ENCODE results near the gene GOSR1. TPM values are rescaled to one million over a fixed set of nuclear protein-coding genes. Genes with fewer than 3 reads are reported as not detected.

GOSR1 gene
- total RNA-seq, 1 donor from 2014 or later = 38.9 TPM

- DNase-seq (ENCODE audit: low spot score) = no peak
- Histone ChIP-seq H3K27me3 (no peaks in the 10 kb centered on the region), H2AFZ (replicated peaks) (no peak overlapping the region), H3K4me1 (no peaks in the 10 kb centered on the region), H3K9ac (no peak overlapping the region), H3K4me2 (no peak overlapping the region), H3K4me3 (no peak overlapping the region), H3K36me3 (no peaks in the 10 kb centered on the region), H3K79me2 (ENCODE audit: low read depth) (no peaks in the 10 kb centered on the region), H3K27ac (no peak overlapping the region), H3K9me3 (ENCODE audit: low read depth) (no peaks in the 10 kb centered on the region), H4K20me1 (ENCODE audit: low read depth) (no peaks in the 10 kb centered on the region), H3F3A (ENCODE audit: low read depth) (no peaks in the 10 kb centered on the region)
- Mint-ChIP-seq H3K36me3 (no peaks in the 10 kb centered on the region), H3K4me3 (no peak overlapping the region), H3K9me3 (no peaks in the 10 kb centered on the region), H3K27me3 (ENCODE audit: insufficient read depth, low read depth) (peaks cover 3% of the 10 kb centered on the region), H3K4me1 (peaks cover 2% of the 10 kb centered on the region), H3K27ac (no peak overlapping the region)
- TF ChIP-seq EZH2 (IDR thresholded peaks at IDR 0.05) (no peak), CTCF (IDR thresholded peaks at IDR 0.05) (no peak), EZH2phosphoT487 (IDR thresholded peaks at IDR 0.05) (no peak)
Measured at GRCh38 chr17:30541802-30542201, 64.6 kb downstream of the GOSR1 start.

GRCh38 chr17:30543456-30543855 is 66.2 kb downstream of the GOSR1 start:
- TF ChIP-seq EZH2 (IDR thresholded peaks at IDR 0.05) (no peak), CTCF (IDR thresholded peaks at IDR 0.05) (no peak), EZH2phosphoT487 (IDR thresholded peaks at IDR 0.05) (no peak)
- Histone ChIP-seq H3K4me1 (no peaks in the 10 kb centered on the region), H3F3A (ENCODE audit: low read depth) (no peaks in the 10 kb centered on the region), H3K9me3 (ENCODE audit: low read depth) (no peaks in the 10 kb centered on the region), H4K20me1 (ENCODE audit: low read depth) (no peaks in the 10 kb centered on the region), H3K27me3 (no peaks in the 10 kb centered on the region), H2AFZ (replicated peaks) (no peak overlapping the region), H3K4me2 (no peak overlapping the region), H3K4me3 (no peak overlapping the region), H3K9ac (no peak overlapping the region), H3K36me3 (no peaks in the 10 kb centered on the region), H3K79me2 (ENCODE audit: low read depth) (no peaks in the 10 kb centered on the region), H3K27ac (no peak overlapping the region)
- no peak for DNase-seq (ENCODE audit: low spot score)
- Mint-ChIP-seq H3K27me3 (ENCODE audit: insufficient read depth, low read depth) (no peaks in the 10 kb centered on the region), H3K36me3 (no peaks in the 10 kb centered on the region), H3K27ac (no peak overlapping the region), H3K9me3 (no peaks in the 10 kb centered on the region), H3K4me3 (no peak overlapping the region), H3K4me1 (no peaks in the 10 kb centered on the region)

- Histone ChIP-seq H2AFZ (replicated peaks) (no peak overlapping the region), H3K4me2 (no peak overlapping the region), H3K36me3 (no peaks in the 10 kb centered on the region), H3F3A (ENCODE audit: low read depth) (no peaks in the 10 kb centered on the region), H3K9me3 (ENCODE audit: low read depth) (no peaks in the 10 kb centered on the region), H3K4me3 (no peak overlapping the region), H3K27me3 (no peaks in the 10 kb centered on the region), H3K27ac (no peak overlapping the region), H4K20me1 (ENCODE audit: low read depth) (no peaks in the 10 kb centered on the region), H3K4me1 (no peaks in the 10 kb centered on the region), H3K79me2 (ENCODE audit: low read depth) (no peaks in the 10 kb centered on the region), H3K9ac (no peak overlapping the region)
- DNase-seq (ENCODE audit: low spot score) = no peak
- no peaks in the 10 kb centered on the region for H3K9me3 Mint-ChIP-seq
- H3K4me3 Mint-ChIP-seq = no peak overlapping the region
- H3K27ac Mint-ChIP-seq = no peak overlapping the region
- TF ChIP-seq CTCF (IDR thresholded peaks at IDR 0.05) = no peak
- no peak for TF ChIP-seq EZH2phosphoT487 (IDR thresholded peaks at IDR 0.05)
- TF ChIP-seq EZH2 (IDR thresholded peaks at IDR 0.05) = no peak
- no peaks in the 10 kb centered on the region for H3K4me1 Mint-ChIP-seq
- no peaks in the 10 kb centered on the region for H3K36me3 Mint-ChIP-seq
- no peaks in the 10 kb centered on the region for H3K27me3 Mint-ChIP-seq (ENCODE audit: insufficient read depth, low read depth)
Measured at GRCh38 chr17:30545024-30545423, 67.8 kb downstream of the GOSR1 start.
